Measurements from ENCODE around the gene SNX13. TPM values are rescaled to one million over a fixed set of nuclear protein-coding genes. Genes with fewer than 3 reads are reported as not detected.

The SNX13 gene
- total RNA-seq, 4 donors from 2014 or later: 74.9 to 154 (median 107) TPM

Other genes starting within 250 kb of the SNX13 start
- not detected for gene PRPS1L1, start 87.4 kb upstream of the SNX13 start, total RNA-seq